Heart left ventricle (tissue), 16 donors: Measurements from ENCODE around the gene LRRC27. TPM values are rescaled to one million over a fixed set of nuclear protein-coding genes. Genes with fewer than 3 reads are reported as not detected.
"Not testable (repeated sequence)": the region's sequence is repeated elsewhere in the genome, so short reads cannot be mapped to it uniquely, and the experiment has no call there.

Source experiments
- ATAC-seq, 4 donors: fragments of 200-7000 bp; cut with Tn5 transposase; one replicate each; pipeline ENCODE4 v1.9.1; 2020 to 2022; ENCODE audit warnings: moderate library complexity in 4 of 4, mild to moderate bottlenecking in 3 of 4, moderate number of reproducible peaks in 1 of 4
- DNase-seq, 5 donors: peaks; one replicate each; pipeline ENCODE4 v3.0.0-alpha.2; 2020
- H3K27ac ChIP-seq, 12 donors: fragments of 200-600 bp; sonication (generic) in 4 of 12; one replicate each; pipeline versions ENCODE4 v1.5.0 to v1.8.0; 2016 to 2022; ENCODE audit warnings: mild to moderate bottlenecking in 2 of 12
- H3K27me3 ChIP-seq, 9 donors: fragments of 200-600 bp; sonication (generic) in 2 of 9; one replicate each; pipeline versions ENCODE4 v1.5.1 to v1.8.0; 2016 to 2022; ENCODE audit warnings: mild to moderate bottlenecking in 3 of 9
- H3K36me3 ChIP-seq, 9 donors: fragments of 200-600 bp; sonication (generic) in 2 of 9; one replicate each; pipeline versions ENCODE4 v1.5.0 to v1.8.0; 2018 to 2022; ENCODE audit warnings: mild to moderate bottlenecking in 2 of 9
- H3K4me1 ChIP-seq, 12 donors: fragments of 200-600 bp; sonication (generic) in 4 of 12; one replicate each; pipeline versions ENCODE4 v1.5.0 to v1.8.0; 2016 to 2022; ENCODE audit warnings: mild to moderate bottlenecking in 3 of 12
- H3K4me3 ChIP-seq, 12 donors: fragments of 200-600 bp; sonication (generic) in 4 of 12; one replicate each; pipeline versions ENCODE4 v1.5.0 to v1.8.0; 2017 to 2022; ENCODE audit warnings: mild to moderate bottlenecking in 9 of 12, moderate library complexity in 4 of 12
- H3K9me3 ChIP-seq, 12 donors: fragments of 200-600 bp; sonication (generic) in 4 of 12; one replicate each; pipeline versions ENCODE4 v1.5.0 to v1.8.0; 2016 to 2022; ENCODE audit warnings: mild to moderate bottlenecking in 1 of 12
- POLR2A ChIP-seq, 2 donors: fragments of 450-650 bp; IDR thresholded peaks; one replicate each; pipeline ENCODE4 v1.6.1; 2017; ENCODE audit warnings: antibody characterized with exemption in 2 of 2, mild to moderate bottlenecking in 2 of 2, moderate library complexity in 2 of 2
- WGBS, 4 donors: extraction: QIAGEN DNeasy Blood & Tissue Kit in 2 of 4; methylation state at CpG; one replicate each; pipeline versions ENCODE4 v1.1.5 to v1.1.7; 2013 to 2018; 5-methylcytosine and 5-hydroxymethylcytosine counted together
- intact Hi-C, 10 donors: fragments of 100-400 bp; cut with DNase I; formaldehyde crosslinking; loops; one replicate each; pipeline versions ENCODE4 v1.11.1 to v1.14.2; 2022
- polyA plus RNA-seq, 2 donors: library from polyadenylated mRNA; stranded (reverse); fragments of 200-250 nt; gene quantifications; one replicate each; pipeline ENCODE4 v1.2.3, GENCODE V29; 2013
- total RNA-seq, 9 donors: library from RNA; depleted of rRNA in 2 of 9; stranded (reverse); fragments of >200 nt in 2 of 9; fragmentation: NEBNext Ultra II Directional in 3 of 9; extraction: Animal tissue kit (Norgen Biotek cat#: 25700) in 3 of 9; gene quantifications; one replicate each; pipeline versions ENCODE4 v1.1.0 to v1.2.4, GENCODE V29; 2016 to 2023
- TF ChIP-seq, protein P1 (sequence below), 12 donors: fragments of 200-600 bp; sonication (generic) in 4 of 12; IDR thresholded peaks; one replicate each; pipeline versions ENCODE4 v1.5.0 to v1.8.0; 2018 to 2022; ENCODE audit warnings: antibody characterized with exemption in 12 of 12, mild to moderate bottlenecking in 5 of 12
- donor health status: ischemic (EF 13 %, LVEDD 7.1; RV severe dilation, severe dysfunction).
- donor health status: healthy with polysubstance abuse.
- donor health status: DM: no; HTN: yes; CAD: no.
- donor health status: DM: no; HTN: no; CAD: no.
- donor health status: ischemic (EF 25% LVEDD 6.9; RV normal size, moderate dysfunction).
- donor health status: ischemic (EF 25% LVEDD 5.7; RV mildly dilated, moderate dysfunction).
- donor health status: healthy.
- donor health status: DM: yes; HTN: yes; CAD: no.
- donor health status: ischemic (EF 35%, LVEDD 5.7; RV mildly dilated, moderate dysfunction).
- donor health status: nonischemic (EF 11% LVEDD 7.7; RV severe dilation, severe dysfunction).
- donor health status: DM: yes; HTN: yes; CAD: no.
- donor health status: PGD.
- donor health status: ischemic (EF 29% LVEDD 5.4; RV normal size, mild dysfunction).
- donor health status: nonischemic (EF 23%, LVEDD 6.1; RV moderate dilation, normal function).

Gene LRRC27
- total and polyA plus RNA-seq, 11 donors = 2.6 to 8.9 (median 5.1) TPM

DNA sequence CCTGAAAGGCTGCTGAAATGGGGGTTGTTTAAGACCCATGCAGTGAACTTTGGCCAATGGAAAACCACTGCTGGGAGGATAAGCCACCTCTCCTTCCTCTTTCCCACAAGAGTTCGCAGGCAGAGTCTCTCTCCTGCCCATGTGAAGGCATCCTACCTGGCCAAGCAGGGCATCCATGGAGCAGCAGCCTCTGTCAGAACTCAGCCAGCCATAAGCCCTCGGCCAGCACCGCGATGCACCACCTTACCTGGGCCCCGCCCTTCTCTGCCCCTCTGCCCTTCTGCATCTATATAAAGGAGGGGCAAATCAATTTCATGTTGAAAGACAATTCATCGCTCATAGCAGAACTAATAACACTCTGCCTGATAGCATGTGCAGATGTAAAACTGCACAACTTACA lies 18.1 kb upstream of the LRRC27 start:
- WGBS, 4 donors = 95 to 100% (median 96%) methylated on average over 6 of the region's 6 CpGs
- no peak for TF ChIP-seq POLR2A (IDR thresholded peaks at IDR 0.05)
- TF ChIP-seq, protein P1, sequence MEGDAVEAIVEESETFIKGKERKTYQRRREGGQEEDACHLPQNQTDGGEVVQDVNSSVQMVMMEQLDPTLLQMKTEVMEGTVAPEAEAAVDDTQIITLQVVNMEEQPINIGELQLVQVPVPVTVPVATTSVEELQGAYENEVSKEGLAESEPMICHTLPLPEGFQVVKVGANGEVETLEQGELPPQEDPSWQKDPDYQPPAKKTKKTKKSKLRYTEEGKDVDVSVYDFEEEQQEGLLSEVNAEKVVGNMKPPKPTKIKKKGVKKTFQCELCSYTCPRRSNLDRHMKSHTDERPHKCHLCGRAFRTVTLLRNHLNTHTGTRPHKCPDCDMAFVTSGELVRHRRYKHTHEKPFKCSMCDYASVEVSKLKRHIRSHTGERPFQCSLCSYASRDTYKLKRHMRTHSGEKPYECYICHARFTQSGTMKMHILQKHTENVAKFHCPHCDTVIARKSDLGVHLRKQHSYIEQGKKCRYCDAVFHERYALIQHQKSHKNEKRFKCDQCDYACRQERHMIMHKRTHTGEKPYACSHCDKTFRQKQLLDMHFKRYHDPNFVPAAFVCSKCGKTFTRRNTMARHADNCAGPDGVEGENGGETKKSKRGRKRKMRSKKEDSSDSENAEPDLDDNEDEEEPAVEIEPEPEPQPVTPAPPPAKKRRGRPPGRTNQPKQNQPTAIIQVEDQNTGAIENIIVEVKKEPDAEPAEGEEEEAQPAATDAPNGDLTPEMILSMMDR (IDR thresholded peaks at IDR 0.05) = no peak
- peak in 1 of 5 donors; percentile 7 for DNase-seq
- Histone ChIP-seq H3K9me3 (peaks cover 0 to 11% (median 0%) of the 10 kb centered on the region in 12 donors), H3K27me3 (no peaks in the 10 kb centered on the region), H3K36me3 (no peaks in the 10 kb centered on the region), H3K4me1 (peaks cover 0 to 9% (median 1%) of the 10 kb centered on the region in 12 donors), H3K4me3 (no peak overlapping the region), H3K27ac (no peak overlapping the region)
- no peak for ATAC-seq
- intact Hi-C loops = no loop called here

DNA sequence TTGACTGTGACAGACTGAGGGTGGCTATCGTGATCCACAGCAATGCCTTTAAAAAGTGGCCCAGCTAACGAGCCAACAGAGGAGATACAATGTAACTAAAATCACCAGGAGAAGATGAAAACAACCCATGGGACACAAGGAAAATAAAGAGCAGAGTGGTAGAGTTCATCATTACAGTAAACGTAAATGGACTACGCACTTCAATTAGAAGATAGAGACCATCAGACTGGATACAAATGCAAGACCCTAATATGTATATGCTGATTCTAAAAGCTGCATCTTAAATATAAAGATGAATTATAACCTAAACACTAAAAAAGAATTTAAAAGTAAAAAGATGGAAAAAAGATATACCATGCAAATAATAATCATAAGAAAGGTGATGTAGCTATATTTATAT lies 17.7 kb upstream of the LRRC27 start:
- DNase-seq = no peak
- Histone ChIP-seq H3K4me1 (peaks cover 0 to 7% (median 0%) of the 10 kb centered on the region in 12 donors), H3K27ac (no peak overlapping the region), H3K27me3 (no peaks in the 10 kb centered on the region), H3K36me3 (no peaks in the 10 kb centered on the region), H3K9me3 (peaks cover 0 to 11% (median 0%) of the 10 kb centered on the region in 12 donors), H3K4me3 (no peak overlapping the region)
- intact Hi-C loops = no loop called here
- ATAC-seq = no peak
- no peak for TF ChIP-seq POLR2A (IDR thresholded peaks at IDR 0.05)
- TF ChIP-seq, protein P1 (IDR thresholded peaks at IDR 0.05) = no peak
- WGBS, 4 donors = 96 to 98% (median 97%) methylated on average over 4 of the region's 4 CpGs

DNA sequence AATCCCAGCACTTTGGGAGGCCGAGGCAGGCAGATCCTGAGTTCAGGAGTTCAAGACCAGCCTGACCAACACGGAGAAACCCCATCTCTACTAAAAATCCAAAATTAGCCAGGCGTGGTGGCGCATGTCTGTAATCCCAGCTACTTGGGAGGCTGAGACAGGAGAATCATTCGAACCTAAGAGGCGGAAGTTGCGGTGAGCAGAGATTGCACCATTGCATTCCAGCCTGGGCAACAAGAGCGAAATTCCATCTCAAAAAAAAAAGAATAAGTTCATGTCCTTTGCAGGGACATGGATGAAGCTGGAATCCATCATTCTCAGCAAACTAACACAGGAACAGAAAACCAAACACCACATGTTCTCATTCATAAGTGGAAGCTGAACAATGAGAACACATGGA lies 17.1 kb upstream of the LRRC27 start:
- H3K27ac ChIP-seq, H3K27me3 ChIP-seq, H3K4me3 ChIP-seq, DNase-seq, H3K4me1 ChIP-seq, H3K36me3 ChIP-seq, ATAC-seq, intact Hi-C loops: not testable (repeated sequence)
- WGBS, 4 donors = 94 to 97% (median 96%) methylated on average over 8 of the region's 8 CpGs
- peaks cover 0 to 11% (median 0%) of the 10 kb centered on the region in 12 donors for H3K9me3 ChIP-seq

DNA sequence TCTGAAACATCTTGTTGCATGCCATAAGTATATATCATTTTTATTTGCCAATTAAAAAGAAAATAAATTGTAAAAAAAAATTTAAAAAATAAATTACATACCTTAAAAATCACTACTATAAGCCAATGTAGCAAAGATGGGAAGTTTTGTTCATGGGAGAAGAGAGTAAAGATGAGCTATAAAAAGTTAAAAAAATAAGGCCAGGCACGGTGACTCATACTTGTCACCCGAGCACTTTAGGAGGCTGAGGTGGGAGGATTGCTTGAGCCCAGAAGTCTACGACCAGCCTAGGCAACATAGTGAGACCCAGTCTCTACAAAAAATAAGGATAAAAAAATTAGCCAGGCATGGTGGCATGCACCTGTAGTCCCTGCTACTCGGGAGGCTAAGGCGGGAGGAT lies 15.9 kb upstream of the LRRC27 start:
- intact Hi-C loops = no loop called here
- Histone ChIP-seq H3K36me3 (no peaks in the 10 kb centered on the region), H3K4me1 (peaks cover 0 to 7% (median 0%) of the 10 kb centered on the region in 12 donors), H3K27ac (no peak overlapping the region), H3K27me3 (no peaks in the 10 kb centered on the region), H3K4me3 (no peak overlapping the region), H3K9me3 (peaks cover 0 to 11% (median 0%) of the 10 kb centered on the region in 12 donors)
- no peak for TF ChIP-seq POLR2A (IDR thresholded peaks at IDR 0.05)
- TF ChIP-seq, protein P1 (IDR thresholded peaks at IDR 0.05) = no peak
- 90 to 92% (median 91%) methylated on average over 5 of the region's 5 CpGs for WGBS, 4 donors
- no peak for DNase-seq
- ATAC-seq = no peak

DNA sequence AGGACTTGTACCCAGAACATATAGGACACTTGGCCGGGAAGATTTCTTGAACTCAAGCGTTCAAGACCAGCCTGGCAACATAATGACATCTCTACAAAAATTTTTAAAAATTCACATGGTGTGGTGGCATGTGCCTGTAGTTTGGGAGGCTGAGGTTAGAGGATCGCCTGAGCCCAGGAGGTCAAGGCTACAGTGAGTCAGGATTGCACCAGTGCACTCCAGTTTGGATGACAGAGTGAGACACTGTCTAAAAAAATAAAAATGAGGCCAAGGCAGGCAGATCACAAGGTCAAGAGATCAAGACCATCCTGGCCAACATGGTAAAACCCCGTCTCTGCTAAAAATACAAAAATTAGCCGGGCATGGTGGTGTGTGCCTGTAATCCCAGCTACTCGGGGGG lies 14.5 kb upstream of the LRRC27 start:
- H3K36me3 ChIP-seq, intact Hi-C loops, H3K4me3 ChIP-seq, H3K27me3 ChIP-seq, H3K27ac ChIP-seq, H3K4me1 ChIP-seq, DNase-seq, ATAC-seq: not testable (repeated sequence)
- H3K9me3 ChIP-seq = peaks cover 0 to 11% (median 0%) of the 10 kb centered on the region in 12 donors
- 88 to 97% (median 93%) methylated on average over 6 of the region's 6 CpGs for WGBS, 4 donors
